GM23338 (cell line): ENCODE data around the gene FBN3. TPM values are rescaled to one million over a fixed set of nuclear protein-coding genes. Genes with fewer than 3 reads are reported as not detected.

ENCODE experiments used
- ATAC-seq: fragments of 200-7000 bp; cut with Tn5 transposase; 3 replicates; pipeline ENCODE4 v1.9.1; 2020
- DNase-seq: peaks from one replicate; pipeline ENCODE4 v3.0.0-alpha.2; 2015; ENCODE audit warnings: low spot score
- H2AFZ ChIP-seq: fragments of 200-600 bp; sonication (generic); 2 replicates; pipeline ENCODE4 v1.8.0; 2016; ENCODE audit warnings: antibody characterized with exemption, mild to moderate bottlenecking, moderate library complexity
- H3F3A ChIP-seq: fragments of 200-600 bp; sonication (generic); replicated peaks from 2 replicates; pipeline ENCODE4 v1.8.0; 2017; ENCODE audit warnings: antibody characterized with exemption, mixed run types, low read depth
- H3K27ac ChIP-seq: fragments of 200-600 bp; sonication (generic); 2 replicates; pipeline ENCODE4 v1.6.1; 2016; ENCODE audit warnings: low read depth
- H3K27me3 ChIP-seq: fragments of 200-600 bp; sonication (generic); 2 replicates; pipeline ENCODE4 v1.8.0; 2016; ENCODE audit warnings: mild to moderate bottlenecking, mixed run types, moderate library complexity; ENCODE audit not compliant: insufficient read depth
- H3K36me3 ChIP-seq: fragments of 200-600 bp; sonication (generic); 2 replicates; pipeline ENCODE4 v1.8.0; 2016; ENCODE audit warnings: mild to moderate bottlenecking; ENCODE audit not compliant: insufficient read depth
- H3K4me1 ChIP-seq: fragments of 200-600 bp; sonication (generic); 2 replicates; pipeline ENCODE4 v1.8.0; 2016; ENCODE audit warnings: mild to moderate bottlenecking, moderate library complexity; ENCODE audit not compliant: insufficient read depth
- H3K4me2 ChIP-seq: fragments of 200-600 bp; sonication (generic); 2 replicates; pipeline ENCODE4 v1.7.1; 2017; ENCODE audit warnings: mixed run types
- H3K4me3 ChIP-seq: fragments of 200-600 bp; sonication (generic); 2 replicates; pipeline ENCODE4 v1.6.1; 2016; ENCODE audit warnings: mixed run types
- H3K79me2 ChIP-seq: fragments of 200-600 bp; sonication (generic); replicated peaks from 2 replicates; pipeline ENCODE4 v1.8.0; 2017; ENCODE audit warnings: mild to moderate bottlenecking; ENCODE audit not compliant: insufficient read depth
- H3K9me2 ChIP-seq: fragments of 200-600 bp; sonication (generic); 2 replicates; pipeline ENCODE4 v1.8.0; 2017; ENCODE audit not compliant: insufficient read depth
- H4K20me1 ChIP-seq: fragments of 200-600 bp; sonication (generic); replicated peaks from 2 replicates; pipeline ENCODE4 v1.8.0; 2017; ENCODE audit warnings: mild to moderate bottlenecking; ENCODE audit not compliant: insufficient read depth
- H3K27ac Mint-ChIP-seq: 2 replicates; pipeline ENCODE4 v1.8.0; 2020; ENCODE audit warnings: inconsistent platforms, mild to moderate bottlenecking, moderate library complexity, mixed read lengths
- H3K27me3 Mint-ChIP-seq: 3 replicates; pipeline ENCODE4 v1.8.0; 2022; ENCODE audit warnings: low read depth, mild to moderate bottlenecking, moderate library complexity, mixed read lengths, inconsistent platforms; ENCODE audit not compliant: insufficient read depth, poor library complexity
- H3K36me3 Mint-ChIP-seq: 3 replicates; pipeline ENCODE4 v1.8.0; 2021; ENCODE audit warnings: low read depth, mild to moderate bottlenecking, inconsistent platforms, moderate library complexity, mixed read lengths
- H3K4me1 Mint-ChIP-seq: 3 replicates; pipeline ENCODE4 v1.8.0; 2020; ENCODE audit warnings: mild to moderate bottlenecking, inconsistent platforms, mixed read lengths
- H3K4me3 Mint-ChIP-seq: 3 replicates; pipeline ENCODE4 v1.8.0; 2021; ENCODE audit warnings: moderate library complexity, mild to moderate bottlenecking, inconsistent platforms, mixed read lengths
- H3K9me3 Mint-ChIP-seq: 3 replicates; pipeline ENCODE4 v1.8.0; 2020; ENCODE audit warnings: moderate library complexity, mild to moderate bottlenecking, inconsistent platforms, mixed read lengths
- EZH2phosphoT487 ChIP-seq: fragments of 200-600 bp; sonication (generic); IDR thresholded peaks from one replicate; pipeline ENCODE4 v1.8.1; 2018; ENCODE audit warnings: antibody characterized with exemption; ENCODE audit not compliant: unreplicated experiment
- STAT1 ChIP-seq: IDR thresholded peaks from one replicate; pipeline ENCODE4 v1.6.1; 2016; ENCODE audit warnings: antibody characterized with exemption; ENCODE audit not compliant: unreplicated experiment
- ZNF114 ChIP-seq: fragments of 250-450 bp; sonication (Bioruptor Pico); IDR thresholded peaks from 2 replicates; pipeline ENCODE4 v1.5.0; 2020; ENCODE audit warnings: mild to moderate bottlenecking, moderate library complexity
- ZNF331 ChIP-seq: fragments of 250-450 bp; sonication (Bioruptor Pico); IDR thresholded peaks from 2 replicates; pipeline ENCODE4 v1.5.0; 2020; ENCODE audit warnings: low read depth, mild to moderate bottlenecking, moderate library complexity
- polyA plus RNA-seq: library from polyadenylated mRNA; unstranded; fragments of >200 nt; fragmentation: Nextera tagmentation; extraction: Ambion mirVana; gene quantifications from 2 replicates; pipeline ENCODE4 v1.2.1, GENCODE V29; 2016
- total RNA-seq: library from RNA; depleted of rRNA; stranded (reverse); fragments of >200 nt; shearing (Covaris generic); gene quantifications from 2 replicates; pipeline ENCODE4 v1.2.3, GENCODE V29; 2014
- TF ChIP-seq, protein P1 (sequence below), 2 experiments: fragments of 200-600 bp in 1 of 2; sonication (generic) in 1 of 2; conservative IDR thresholded peaks; 2 replicates each; pipeline versions ENCODE4 v1.5.1 to v1.6.1; 2016 to 2017; ENCODE audit warnings: antibody characterized with exemption in 2 of 2, low read depth in 2 of 2, mild to moderate bottlenecking in 2 of 2, moderate library complexity in 1 of 2
- TF ChIP-seq, protein P2 (sequence below): IDR thresholded peaks from one replicate; pipeline ENCODE4 v1.6.1; 2018; ENCODE audit warnings: antibody characterized with exemption; ENCODE audit not compliant: unreplicated experiment
- TF ChIP-seq, protein P3 (sequence below): IDR thresholded peaks from 2 replicates; pipeline ENCODE4 v1.6.1; 2016; ENCODE audit warnings: antibody characterized with exemption

FBN3 gene
- total and polyA plus RNA-seq, 2 experiments from 2014 or later, result 8.5 to 54.5 TPM

DNA sequence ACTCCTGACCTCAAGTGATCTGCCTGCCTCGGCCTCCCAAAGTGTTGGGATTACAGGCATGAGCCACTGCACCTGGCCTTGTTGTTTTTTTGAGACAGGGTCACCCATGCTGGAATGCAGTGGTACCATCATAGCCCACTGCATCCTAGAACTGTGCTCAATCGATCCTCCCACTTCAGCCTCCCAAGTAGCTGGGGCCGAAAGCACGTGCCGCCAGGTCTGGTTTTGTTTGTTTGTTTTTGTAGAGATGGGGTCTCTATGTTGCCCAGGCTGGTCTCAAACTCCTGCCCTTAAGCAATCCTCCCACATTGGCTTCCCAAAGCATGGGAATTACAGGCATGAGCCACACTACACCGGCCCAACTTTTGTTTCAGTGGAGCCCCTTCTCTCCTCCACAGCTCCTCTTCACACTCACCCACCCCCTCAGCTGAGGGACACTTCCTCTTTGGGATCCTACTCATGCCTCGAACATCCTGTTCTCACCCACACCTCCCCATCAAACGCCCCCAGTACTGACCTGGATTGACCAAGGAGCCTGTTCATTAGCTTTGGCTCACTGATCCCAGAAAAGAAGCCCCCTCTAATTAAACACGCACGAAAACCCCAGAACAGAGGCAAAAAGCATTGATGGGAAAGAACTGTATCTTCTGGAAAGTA lies 47.0 kb upstream of the FBN3 start:
- H3K4me3 Mint-ChIP-seq, result no peak overlapping the region
- no peak overlapping the region for H3K27ac Mint-ChIP-seq
- Histone ChIP-seq H2AFZ (peak overlapping the region; percentile 50), H3K4me3 (no peak overlapping the region), H3K4me2 (no peak overlapping the region), H3K9me2 (no peaks in the 10 kb centered on the region), H3K36me3 (no peaks in the 10 kb centered on the region), H3K27ac (no peak overlapping the region), H3K27me3 (no peaks in the 10 kb centered on the region), H4K20me1 (no peaks in the 10 kb centered on the region), H3K4me1 (peaks cover 21% of the 10 kb centered on the region), H3F3A (peaks cover 10% of the 10 kb centered on the region; the same call in 1 of the 2 replicates), H3K79me2 (no peaks in the 10 kb centered on the region)
- H3K36me3 Mint-ChIP-seq, result no peaks in the 10 kb centered on the region
- peaks cover 21% of the 10 kb centered on the region for H3K27me3 Mint-ChIP-seq
- TF ChIP-seq, protein P1, sequence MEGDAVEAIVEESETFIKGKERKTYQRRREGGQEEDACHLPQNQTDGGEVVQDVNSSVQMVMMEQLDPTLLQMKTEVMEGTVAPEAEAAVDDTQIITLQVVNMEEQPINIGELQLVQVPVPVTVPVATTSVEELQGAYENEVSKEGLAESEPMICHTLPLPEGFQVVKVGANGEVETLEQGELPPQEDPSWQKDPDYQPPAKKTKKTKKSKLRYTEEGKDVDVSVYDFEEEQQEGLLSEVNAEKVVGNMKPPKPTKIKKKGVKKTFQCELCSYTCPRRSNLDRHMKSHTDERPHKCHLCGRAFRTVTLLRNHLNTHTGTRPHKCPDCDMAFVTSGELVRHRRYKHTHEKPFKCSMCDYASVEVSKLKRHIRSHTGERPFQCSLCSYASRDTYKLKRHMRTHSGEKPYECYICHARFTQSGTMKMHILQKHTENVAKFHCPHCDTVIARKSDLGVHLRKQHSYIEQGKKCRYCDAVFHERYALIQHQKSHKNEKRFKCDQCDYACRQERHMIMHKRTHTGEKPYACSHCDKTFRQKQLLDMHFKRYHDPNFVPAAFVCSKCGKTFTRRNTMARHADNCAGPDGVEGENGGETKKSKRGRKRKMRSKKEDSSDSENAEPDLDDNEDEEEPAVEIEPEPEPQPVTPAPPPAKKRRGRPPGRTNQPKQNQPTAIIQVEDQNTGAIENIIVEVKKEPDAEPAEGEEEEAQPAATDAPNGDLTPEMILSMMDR (conservative IDR thresholded peaks at IDR 0.05; ENCODE audit: low read depth in 2 of 2), result no peak
- peaks cover 2% of the 10 kb centered on the region; the same call in 1 of the 3 replicates for H3K9me3 Mint-ChIP-seq
- H3K4me1 Mint-ChIP-seq, result peaks cover 34% of the 10 kb centered on the region
- ATAC-seq (no peak), DNase-seq (no peak)

DNA sequence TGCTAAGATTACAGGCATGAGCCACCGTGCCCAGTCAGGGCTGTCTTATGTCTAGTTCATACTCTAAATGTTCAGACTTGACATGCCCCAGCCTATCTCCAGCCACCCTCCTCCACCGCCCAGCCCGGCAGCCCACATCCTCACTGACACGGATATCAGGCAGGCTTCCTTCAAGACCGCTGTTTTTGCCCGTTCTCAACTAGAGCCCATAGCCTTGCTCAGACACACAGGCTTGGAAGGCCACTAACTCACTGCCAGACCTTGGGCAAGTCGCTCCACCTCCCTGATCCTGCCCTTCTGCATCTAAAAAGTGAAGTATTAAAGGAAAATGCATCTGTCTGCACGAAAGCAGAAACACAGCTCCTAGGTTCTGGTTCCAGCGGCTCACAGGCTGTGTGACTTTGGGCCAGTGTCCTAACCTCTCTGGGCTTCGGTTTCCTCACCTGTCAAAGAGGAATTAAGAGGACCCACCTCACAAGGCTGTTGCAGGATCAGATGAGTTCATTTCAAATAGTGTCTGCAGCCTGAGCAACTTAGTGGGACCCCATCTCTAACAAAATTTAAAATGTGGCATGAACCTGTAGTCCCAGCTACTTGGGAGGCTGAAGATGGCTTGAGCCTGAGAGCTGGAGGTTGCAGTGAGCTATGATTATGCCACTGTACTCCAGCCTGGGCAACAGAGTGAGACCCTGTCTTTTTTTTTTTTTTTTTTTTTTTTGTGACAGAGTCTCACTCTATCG lies 45.3 kb upstream of the FBN3 start:
- H2AFZ ChIP-seq, result peak overlapping the region; percentile 50
- no peaks in the 10 kb centered on the region for H3K36me3 ChIP-seq
- H3K4me2 ChIP-seq, result 0 out of 2 replicates have a peak overlapping the region, but pooled peaks have one; percentile 35
- H3K27me3 ChIP-seq, result no peaks in the 10 kb centered on the region
- Mint-ChIP-seq H3K4me3 (no peak overlapping the region), H3K27ac (peak overlapping the region; percentile 90), H3K9me3 (peaks cover 2% of the 10 kb centered on the region; the same call in 1 of the 3 replicates), H3K36me3 (no peaks in the 10 kb centered on the region), H3K4me1 (peaks cover 34% of the 10 kb centered on the region), H3K27me3 (peaks cover 21% of the 10 kb centered on the region)
- H3K27ac ChIP-seq, result peak overlapping the region; percentile 91
- ATAC-seq (no peak), DNase-seq (no peak)
- H3K79me2 ChIP-seq, result no peaks in the 10 kb centered on the region
- H4K20me1 ChIP-seq, result no peaks in the 10 kb centered on the region
- no peaks in the 10 kb centered on the region for H3K9me2 ChIP-seq
- peaks cover 10% of the 10 kb centered on the region; the same call in 1 of the 2 replicates for H3F3A ChIP-seq
- no peak overlapping the region for H3K4me3 ChIP-seq
- H3K4me1 ChIP-seq, result peaks cover 21% of the 10 kb centered on the region
- TF ChIP-seq EZH2phosphoT487, result no peak
- TF ChIP-seq, protein P1 (conservative IDR thresholded peaks at IDR 0.05; ENCODE audit: low read depth in 2 of 2), result no peak
- TF ChIP-seq ZNF114 (CRISPR knock-in tag), result no peak
- TF ChIP-seq ZNF331 (CRISPR knock-in tag), result no peak
- no peak for TF ChIP-seq STAT1
- TF ChIP-seq, protein P2, sequence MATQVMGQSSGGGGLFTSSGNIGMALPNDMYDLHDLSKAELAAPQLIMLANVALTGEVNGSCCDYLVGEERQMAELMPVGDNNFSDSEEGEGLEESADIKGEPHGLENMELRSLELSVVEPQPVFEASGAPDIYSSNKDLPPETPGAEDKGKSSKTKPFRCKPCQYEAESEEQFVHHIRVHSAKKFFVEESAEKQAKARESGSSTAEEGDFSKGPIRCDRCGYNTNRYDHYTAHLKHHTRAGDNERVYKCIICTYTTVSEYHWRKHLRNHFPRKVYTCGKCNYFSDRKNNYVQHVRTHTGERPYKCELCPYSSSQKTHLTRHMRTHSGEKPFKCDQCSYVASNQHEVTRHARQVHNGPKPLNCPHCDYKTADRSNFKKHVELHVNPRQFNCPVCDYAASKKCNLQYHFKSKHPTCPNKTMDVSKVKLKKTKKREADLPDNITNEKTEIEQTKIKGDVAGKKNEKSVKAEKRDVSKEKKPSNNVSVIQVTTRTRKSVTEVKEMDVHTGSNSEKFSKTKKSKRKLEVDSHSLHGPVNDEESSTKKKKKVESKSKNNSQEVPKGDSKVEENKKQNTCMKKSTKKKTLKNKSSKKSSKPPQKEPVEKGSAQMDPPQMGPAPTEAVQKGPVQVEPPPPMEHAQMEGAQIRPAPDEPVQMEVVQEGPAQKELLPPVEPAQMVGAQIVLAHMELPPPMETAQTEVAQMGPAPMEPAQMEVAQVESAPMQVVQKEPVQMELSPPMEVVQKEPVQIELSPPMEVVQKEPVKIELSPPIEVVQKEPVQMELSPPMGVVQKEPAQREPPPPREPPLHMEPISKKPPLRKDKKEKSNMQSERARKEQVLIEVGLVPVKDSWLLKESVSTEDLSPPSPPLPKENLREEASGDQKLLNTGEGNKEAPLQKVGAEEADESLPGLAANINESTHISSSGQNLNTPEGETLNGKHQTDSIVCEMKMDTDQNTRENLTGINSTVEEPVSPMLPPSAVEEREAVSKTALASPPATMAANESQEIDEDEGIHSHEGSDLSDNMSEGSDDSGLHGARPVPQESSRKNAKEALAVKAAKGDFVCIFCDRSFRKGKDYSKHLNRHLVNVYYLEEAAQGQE, result no peak
- TF ChIP-seq, protein P3, sequence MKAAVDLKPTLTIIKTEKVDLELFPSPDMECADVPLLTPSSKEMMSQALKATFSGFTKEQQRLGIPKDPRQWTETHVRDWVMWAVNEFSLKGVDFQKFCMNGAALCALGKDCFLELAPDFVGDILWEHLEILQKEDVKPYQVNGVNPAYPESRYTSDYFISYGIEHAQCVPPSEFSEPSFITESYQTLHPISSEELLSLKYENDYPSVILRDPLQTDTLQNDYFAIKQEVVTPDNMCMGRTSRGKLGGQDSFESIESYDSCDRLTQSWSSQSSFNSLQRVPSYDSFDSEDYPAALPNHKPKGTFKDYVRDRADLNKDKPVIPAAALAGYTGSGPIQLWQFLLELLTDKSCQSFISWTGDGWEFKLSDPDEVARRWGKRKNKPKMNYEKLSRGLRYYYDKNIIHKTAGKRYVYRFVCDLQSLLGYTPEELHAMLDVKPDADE, result no peak
